ENCODE measurements around the gene DLG2.

DLG2 gene

GRCh38 chr11:83408946-83409345 is 2218.2 kb downstream of the DLG2 start:
- no peak for DNase-seq (ENCODE audit: low spot score)
- in situ Hi-C loops (cut with MboI; ENCODE audit: low sequenced_read_pairs, unreplicated experiment): no loop called here
- no peak for TF ChIP-seq CTCF (IDR thresholded peaks at IDR 0.05; ENCODE audit: borderline replicate concordance, control extremely low read depth, extremely low read depth, insufficient read depth, missing control alignments)
